Measurements from ENCODE around the gene SDK1.
"Not testable (repeated sequence)": the region's sequence is repeated elsewhere in the genome, so short reads cannot be mapped to it uniquely, and the experiment has no call there.

The SDK1 gene

GRCh38 chr7:4221043-4221442 lies 920.0 kb downstream of the SDK1 start:
- no peak for DNase-seq

GRCh38 chr7:4222676-4223075 lies 921.6 kb downstream of the SDK1 start:
- no peak for DNase-seq

GRCh38 chr7:4225361-4225771 lies 924.3 kb downstream of the SDK1 start:
- DNase-seq: no peak

GRCh38 chr7:4225881-4226523 lies 925.0 kb downstream of the SDK1 start:
- no peak for DNase-seq

GRCh38 chr7:4226524-4226882 lies 925.5 kb downstream of the SDK1 start:
- DNase-seq: no peak

- DNase-seq: no peak
Measured at GRCh38 chr7:4227105-4228010, 926.3 kb downstream of the SDK1 start.

DNA sequence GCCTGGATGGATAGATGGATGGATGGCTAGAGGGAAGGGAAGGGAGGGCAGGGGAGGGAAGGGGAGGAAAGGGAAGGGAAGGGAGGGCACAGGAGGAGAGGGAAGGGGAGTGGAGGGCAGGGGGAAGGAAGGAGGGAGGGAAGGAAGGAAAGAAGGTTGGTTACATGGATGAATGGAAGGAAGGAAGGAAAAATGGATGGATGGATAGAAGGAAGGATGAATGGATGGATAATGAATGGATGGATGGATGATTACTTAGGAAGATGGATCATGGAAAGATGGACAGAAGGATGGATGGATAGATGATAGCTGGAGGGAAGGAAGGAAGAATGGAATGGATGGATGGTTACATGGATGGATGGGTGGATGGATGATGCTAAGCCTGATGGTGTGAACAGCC lies 929.3 kb downstream of the SDK1 start:
- no peak for DNase-seq

- DNase-seq: no peak
Measured at GRCh38 chr7:4233146-4233545, 932.1 kb downstream of the SDK1 start.

- no peak for DNase-seq
Measured at GRCh38 chr7:4233621-4234497, 932.8 kb downstream of the SDK1 start.

DNA sequence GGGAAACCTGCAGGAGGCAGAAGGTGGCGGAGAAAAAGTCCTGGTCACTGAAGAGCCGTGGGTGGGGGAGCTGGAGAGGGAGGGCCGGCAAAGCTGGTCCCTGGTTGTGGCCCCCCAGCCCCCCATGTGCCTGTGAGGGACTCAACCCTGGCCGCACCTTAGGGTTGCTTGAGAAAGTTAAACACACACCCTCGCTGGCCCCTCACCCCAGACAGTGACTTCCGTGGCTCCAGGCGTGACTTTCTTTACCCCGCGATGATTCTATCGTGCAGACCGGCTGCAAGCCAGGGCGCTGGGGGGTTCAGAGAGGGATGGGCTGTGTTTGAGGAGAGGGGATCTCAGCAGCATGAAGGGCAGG lies 933.4 kb downstream of the SDK1 start:
- DNase-seq: no peak

- no peak for DNase-seq
Measured at GRCh38 chr7:4234886-4235285, 933.8 kb downstream of the SDK1 start.

- no peak for DNase-seq
Measured at GRCh38 chr7:4235596-4235995, 934.5 kb downstream of the SDK1 start.

- DNase-seq: no peak
Measured at GRCh38 chr7:4236389-4236788, 935.3 kb downstream of the SDK1 start.

GRCh38 chr7:4236873-4237272 lies 935.8 kb downstream of the SDK1 start:
- not testable (repeated sequence) for DNase-seq

- DNase-seq: no peak
Measured at GRCh38 chr7:4237296-4238235, 936.5 kb downstream of the SDK1 start.

- DNase-seq: no peak
Measured at GRCh38 chr7:4238861-4239260, 937.8 kb downstream of the SDK1 start.

DNA sequence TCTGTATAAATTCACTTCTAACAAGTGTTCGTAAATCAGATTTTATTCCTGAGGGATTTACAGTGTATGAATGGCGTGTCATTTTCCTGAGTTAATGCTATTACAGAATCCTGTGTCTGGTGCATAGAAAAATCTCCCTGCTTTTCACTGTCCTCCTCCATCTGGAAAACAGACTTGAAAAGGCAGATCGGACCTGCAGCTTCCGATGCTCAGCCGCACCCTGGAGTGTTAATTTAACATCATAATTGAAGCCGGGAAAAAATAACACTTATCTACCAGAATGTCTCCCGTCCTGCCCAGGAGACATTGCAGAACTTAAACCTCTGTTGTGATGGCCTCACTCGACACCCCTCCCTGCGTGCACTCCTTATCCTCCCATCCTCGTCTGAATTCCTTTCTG lies 939.0 kb downstream of the SDK1 start:
- DNase-seq: no peak

DNA sequence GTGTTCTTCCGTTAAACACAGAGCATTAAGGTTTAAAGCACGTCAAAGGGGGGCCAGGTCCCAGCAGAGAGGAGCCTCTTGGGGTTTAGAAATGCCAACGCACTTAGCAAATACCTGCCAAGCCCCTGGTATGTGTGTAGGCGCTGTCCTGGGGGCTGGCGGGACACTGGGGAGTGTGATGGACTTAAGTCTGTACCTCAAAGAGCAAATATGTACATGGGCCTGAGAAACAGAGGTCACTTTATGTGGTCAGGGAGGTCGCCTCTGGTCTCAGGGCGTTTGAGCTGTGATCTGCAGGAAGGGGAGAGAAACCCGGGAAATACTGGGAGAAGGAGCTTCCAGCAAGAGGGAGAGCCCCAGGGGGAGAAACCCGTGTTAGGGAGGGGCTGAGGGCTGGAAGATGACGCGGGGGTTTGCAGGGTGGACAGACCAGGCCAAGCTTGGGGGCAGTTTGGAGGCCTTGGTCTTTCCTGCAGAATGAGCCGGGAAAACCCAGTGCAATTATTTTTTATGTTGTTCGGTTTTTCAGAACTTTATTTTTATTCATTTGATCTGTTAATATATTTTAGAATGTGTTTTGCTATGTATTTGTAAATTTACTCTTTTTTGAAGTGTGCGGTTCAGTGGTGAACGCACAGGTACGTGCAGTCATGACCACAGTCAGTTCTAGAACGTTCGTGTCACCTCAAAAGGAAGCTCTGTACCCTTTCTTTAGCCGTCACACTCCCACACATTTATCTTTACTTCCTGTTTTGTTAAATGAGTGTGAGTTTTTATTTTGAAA lies 939.7 kb downstream of the SDK1 start:
- no peak for DNase-seq

DNA sequence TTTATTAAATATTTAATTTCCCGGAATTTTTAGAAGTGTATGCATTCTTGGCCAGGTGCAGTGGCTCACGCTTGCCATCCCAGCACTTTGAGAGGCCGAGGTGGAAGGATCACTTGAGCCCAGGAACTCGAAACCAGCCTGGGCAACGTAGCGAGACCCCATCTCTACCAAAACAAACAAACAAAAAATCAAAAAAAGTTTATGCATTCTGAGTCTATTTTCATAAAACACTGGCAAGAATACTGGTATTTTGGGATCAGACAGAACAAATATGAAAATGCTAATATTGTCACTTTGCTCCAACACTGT lies 940.2 kb downstream of the SDK1 start:
- DNase-seq: no peak

- no peak for DNase-seq
Measured at GRCh38 chr7:4241791-4242190, 940.7 kb downstream of the SDK1 start.

GRCh38 chr7:4242706-4243105 lies 941.7 kb downstream of the SDK1 start:
- DNase-seq: no peak

DNA sequence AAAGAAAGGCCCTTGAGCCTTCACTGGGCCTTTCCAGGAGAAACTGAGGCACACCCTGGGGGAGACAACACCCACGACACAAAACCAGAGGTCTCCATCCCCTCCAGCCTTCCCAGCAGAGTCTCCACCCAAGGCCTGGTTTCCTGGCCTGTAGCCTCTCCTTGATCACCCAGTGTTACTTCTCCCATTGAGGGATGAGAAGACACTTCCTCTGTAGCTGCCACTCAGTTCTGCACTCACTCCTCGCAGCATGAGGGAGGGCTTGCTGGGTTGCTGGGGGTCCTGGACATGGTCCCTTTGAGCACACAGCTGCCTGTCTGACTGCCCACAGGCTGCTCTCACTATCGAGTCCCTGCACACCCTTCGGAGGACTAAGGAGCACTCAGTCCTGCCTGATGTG lies 943.0 kb downstream of the SDK1 start:
- no peak for DNase-seq
